Measurements from ENCODE around the gene WDFY4. TPM values are rescaled to one million over a fixed set of nuclear protein-coding genes. Genes with fewer than 3 reads are reported as not detected.

The WDFY4 gene
- polyA plus RNA-seq, 12 donors = 2.0 to 7.3 (median 3.0) TPM; not detected in 2

- DNase-seq = no peak
Observed at GRCh38 chr10:48745662-48746245, 61.1 kb downstream of the WDFY4 start.

GRCh38 chr10:48748573-48748972, 63.9 kb downstream of the WDFY4 start:
- DNase-seq = no peak

GRCh38 chr10:48749254-48749787, 64.6 kb downstream of the WDFY4 start:
- no peak for DNase-seq

- no peak for DNase-seq
Observed at GRCh38 chr10:48750019-48750418, 65.3 kb downstream of the WDFY4 start.

- no peak for DNase-seq
Observed at GRCh38 chr10:48750991-48751390, 66.3 kb downstream of the WDFY4 start.

GRCh38 chr10:48751730-48752129, 67.1 kb downstream of the WDFY4 start:
- DNase-seq = no peak

- no peak for DNase-seq
Observed at GRCh38 chr10:48758411-48758810, 73.7 kb downstream of the WDFY4 start.

- DNase-seq = no peak
Observed at GRCh38 chr10:48759113-48759901, 74.6 kb downstream of the WDFY4 start.

GRCh38 chr10:48760983-48761382, 76.3 kb downstream of the WDFY4 start:
- no peak for DNase-seq

- no peak for DNase-seq
Observed at GRCh38 chr10:48762064-48763042, 77.7 kb downstream of the WDFY4 start.

GRCh38 chr10:48763403-48763965, 78.8 kb downstream of the WDFY4 start:
- no peak for DNase-seq

- DNase-seq = no peak
Observed at GRCh38 chr10:48764486-48764885, 79.8 kb downstream of the WDFY4 start.

- no peak for DNase-seq
Observed at GRCh38 chr10:48765039-48765438, 80.4 kb downstream of the WDFY4 start.

GRCh38 chr10:48765527-48765926, 80.9 kb downstream of the WDFY4 start:
- DNase-seq = no peak

GRCh38 chr10:48767373-48768143, 82.9 kb downstream of the WDFY4 start:
- DNase-seq = no peak

GRCh38 chr10:48768144-48768766, 83.6 kb downstream of the WDFY4 start:
- no peak for DNase-seq

- peak; percentile 20 for DNase-seq
Observed at GRCh38 chr10:48768926-48769325, 84.3 kb downstream of the WDFY4 start.

GRCh38 chr10:48769706-48770435, 85.2 kb downstream of the WDFY4 start:
- DNase-seq = no peak

- DNase-seq = no peak
Observed at GRCh38 chr10:48770561-48771089, 86.0 kb downstream of the WDFY4 start.

All from muscle of arm (tissue), 12 donors.